Hepatocyte (in vitro differentiated cells): ENCODE data around the gene CTNNA3.

ENCODE experiments used
- CTCF ChIP-seq: fragments of 200-600 bp; sonication (generic); IDR thresholded peaks from 2 replicates; pipeline ENCODE4 v1.5.1; 2016; ENCODE audit warnings: antibody characterized with exemption, mild to moderate bottlenecking; ENCODE audit not compliant: poor library complexity
- EZH2 ChIP-seq: fragments of 200-600 bp; sonication (generic); IDR thresholded peaks from 2 replicates; pipeline ENCODE4 v1.6.1; 2016; ENCODE audit warnings: antibody characterized with exemption, mild to moderate bottlenecking, borderline replicate concordance

GRCh38 chr10:66695046-66695445, 1000.9 kb downstream of the CTNNA3 start:
- TF ChIP-seq CTCF = no peak
- no peak for TF ChIP-seq EZH2
